SU-DHL-6 (cell line): Measurements from ENCODE around the gene MLXIPL.

ENCODE experiments used
- EZH2phosphoT487 ChIP-seq: fragments of 200-600 bp; sonication (generic), shearing (Covaris generic); conservative IDR thresholded peaks from 2 replicates; pipeline ENCODE4 v1.6.1; 2018; ENCODE audit warnings: mild to moderate bottlenecking, antibody characterized with exemption, low read length, moderate library complexity, mixed read lengths
- TF ChIP-seq, protein P1 (sequence below): fragments of 200-600 bp; sonication (generic); IDR thresholded peaks from one replicate; pipeline ENCODE4 v1.5.1; 2017; ENCODE audit warnings: antibody characterized with exemption, mild to moderate bottlenecking, low read length, moderate library complexity; ENCODE audit not compliant: insufficient read depth, poor library complexity, severe bottlenecking

DNA sequence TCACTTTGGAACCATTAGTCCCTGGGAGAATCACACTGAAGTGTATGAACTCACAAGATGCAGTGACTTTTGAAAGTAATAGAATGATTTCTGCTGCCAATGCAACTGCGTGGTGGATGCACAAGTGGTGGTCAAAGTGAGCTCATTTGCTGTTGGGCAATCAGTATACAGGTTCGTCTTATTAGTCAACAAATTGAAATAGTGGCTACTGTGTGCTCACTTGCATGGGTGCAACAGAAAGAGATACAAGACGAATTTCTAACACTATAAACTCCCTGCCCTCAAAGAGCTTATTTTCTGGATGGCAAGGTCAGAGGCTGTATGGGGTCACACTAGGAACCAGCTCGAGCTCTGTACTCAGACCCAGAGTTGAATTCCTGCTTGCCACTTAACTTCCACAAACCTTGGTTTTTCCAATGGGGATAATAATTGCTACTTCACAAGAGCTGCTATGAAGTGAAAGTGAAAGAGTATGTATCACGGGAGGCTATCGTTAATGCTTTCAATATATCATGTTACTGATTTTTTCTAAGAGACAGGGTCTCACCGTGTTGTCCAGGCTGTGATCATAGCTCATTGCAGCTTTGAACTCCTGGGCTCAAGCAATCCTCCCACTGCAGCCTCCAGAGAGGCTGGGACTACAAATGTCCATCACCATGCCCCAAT lies 58.5 kb downstream of the MLXIPL start:
- TF ChIP-seq, protein P1, sequence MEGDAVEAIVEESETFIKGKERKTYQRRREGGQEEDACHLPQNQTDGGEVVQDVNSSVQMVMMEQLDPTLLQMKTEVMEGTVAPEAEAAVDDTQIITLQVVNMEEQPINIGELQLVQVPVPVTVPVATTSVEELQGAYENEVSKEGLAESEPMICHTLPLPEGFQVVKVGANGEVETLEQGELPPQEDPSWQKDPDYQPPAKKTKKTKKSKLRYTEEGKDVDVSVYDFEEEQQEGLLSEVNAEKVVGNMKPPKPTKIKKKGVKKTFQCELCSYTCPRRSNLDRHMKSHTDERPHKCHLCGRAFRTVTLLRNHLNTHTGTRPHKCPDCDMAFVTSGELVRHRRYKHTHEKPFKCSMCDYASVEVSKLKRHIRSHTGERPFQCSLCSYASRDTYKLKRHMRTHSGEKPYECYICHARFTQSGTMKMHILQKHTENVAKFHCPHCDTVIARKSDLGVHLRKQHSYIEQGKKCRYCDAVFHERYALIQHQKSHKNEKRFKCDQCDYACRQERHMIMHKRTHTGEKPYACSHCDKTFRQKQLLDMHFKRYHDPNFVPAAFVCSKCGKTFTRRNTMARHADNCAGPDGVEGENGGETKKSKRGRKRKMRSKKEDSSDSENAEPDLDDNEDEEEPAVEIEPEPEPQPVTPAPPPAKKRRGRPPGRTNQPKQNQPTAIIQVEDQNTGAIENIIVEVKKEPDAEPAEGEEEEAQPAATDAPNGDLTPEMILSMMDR, result no peak
- no peak for TF ChIP-seq EZH2phosphoT487
